Nephron progenitor cell (in vitro differentiated cells): Measurements from ENCODE around the gene WDR18.

Experiments used
- DNase-seq: peaks from one replicate; pipeline ENCODE4 v3.0.0; 2021
- H3K27ac Mint-ChIP-seq: 2 replicates; pipeline ENCODE4 v1.8.0; 2021; ENCODE audit warnings: mild to moderate bottlenecking, moderate library complexity, mixed read lengths
- H3K27me3 Mint-ChIP-seq: 2 replicates; pipeline ENCODE4 v1.8.0; 2021; ENCODE audit warnings: mild to moderate bottlenecking, low read depth, mixed read lengths; ENCODE audit not compliant: poor library complexity
- H3K36me3 Mint-ChIP-seq: 2 replicates; pipeline ENCODE4 v1.8.0; 2021; ENCODE audit warnings: low read depth, mixed read lengths
- H3K4me1 Mint-ChIP-seq: 2 replicates; pipeline ENCODE4 v1.8.0; 2021; ENCODE audit warnings: mixed read lengths
- H3K4me3 Mint-ChIP-seq: 2 replicates; pipeline ENCODE4 v1.8.0; 2021; ENCODE audit warnings: mild to moderate bottlenecking, moderate library complexity, mixed read lengths
- H3K9me3 Mint-ChIP-seq: 2 replicates; pipeline ENCODE4 v1.8.0; 2021; ENCODE audit warnings: mild to moderate bottlenecking, moderate library complexity, mixed read lengths
- TF ChIP-seq, protein P1 (sequence below): fragments of 200-600 bp; sonication (generic); IDR thresholded peaks from 2 replicates; pipeline ENCODE4 v1.5.0; 2021; ENCODE audit warnings: antibody characterized with exemption

Gene WDR18

DNA sequence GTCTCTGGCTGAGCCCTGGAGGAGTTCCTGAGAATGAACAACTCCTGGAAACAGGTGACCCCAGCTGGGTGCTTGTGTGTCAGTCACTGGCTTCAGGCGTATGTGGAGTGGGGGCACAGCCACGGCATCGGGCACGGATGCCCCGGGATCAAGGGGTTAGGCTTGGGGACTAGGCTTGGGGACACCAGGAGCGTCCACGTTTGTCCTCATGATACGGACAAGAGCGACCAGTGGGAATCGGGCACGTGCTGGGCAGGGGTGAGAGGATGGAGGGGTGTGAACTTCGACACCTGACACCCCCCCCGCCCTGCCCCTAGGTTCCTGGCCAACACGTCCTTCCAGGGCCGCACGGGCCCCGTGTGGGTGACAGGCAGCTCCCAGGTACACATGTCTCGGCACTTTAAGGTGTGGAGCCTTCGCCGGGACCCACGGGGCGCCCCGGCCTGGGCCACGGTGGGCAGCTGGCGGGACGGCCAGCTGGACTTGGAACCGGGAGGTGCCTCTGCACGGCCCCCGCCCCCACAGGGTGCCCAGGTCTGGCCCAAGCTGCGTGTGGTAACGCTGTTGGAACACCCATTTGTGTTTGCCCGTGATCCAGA, 20.2 kb downstream of the WDR18 start:
- H3K4me1 Mint-ChIP-seq: peaks cover under 1% of the 10 kb centered on the region
- H3K27me3 Mint-ChIP-seq: peaks cover 24% of the 10 kb centered on the region
- no peaks in the 10 kb centered on the region for H3K9me3 Mint-ChIP-seq
- no peak for DNase-seq
- TF ChIP-seq, protein P1, sequence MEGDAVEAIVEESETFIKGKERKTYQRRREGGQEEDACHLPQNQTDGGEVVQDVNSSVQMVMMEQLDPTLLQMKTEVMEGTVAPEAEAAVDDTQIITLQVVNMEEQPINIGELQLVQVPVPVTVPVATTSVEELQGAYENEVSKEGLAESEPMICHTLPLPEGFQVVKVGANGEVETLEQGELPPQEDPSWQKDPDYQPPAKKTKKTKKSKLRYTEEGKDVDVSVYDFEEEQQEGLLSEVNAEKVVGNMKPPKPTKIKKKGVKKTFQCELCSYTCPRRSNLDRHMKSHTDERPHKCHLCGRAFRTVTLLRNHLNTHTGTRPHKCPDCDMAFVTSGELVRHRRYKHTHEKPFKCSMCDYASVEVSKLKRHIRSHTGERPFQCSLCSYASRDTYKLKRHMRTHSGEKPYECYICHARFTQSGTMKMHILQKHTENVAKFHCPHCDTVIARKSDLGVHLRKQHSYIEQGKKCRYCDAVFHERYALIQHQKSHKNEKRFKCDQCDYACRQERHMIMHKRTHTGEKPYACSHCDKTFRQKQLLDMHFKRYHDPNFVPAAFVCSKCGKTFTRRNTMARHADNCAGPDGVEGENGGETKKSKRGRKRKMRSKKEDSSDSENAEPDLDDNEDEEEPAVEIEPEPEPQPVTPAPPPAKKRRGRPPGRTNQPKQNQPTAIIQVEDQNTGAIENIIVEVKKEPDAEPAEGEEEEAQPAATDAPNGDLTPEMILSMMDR: no peak
- H3K4me3 Mint-ChIP-seq: no peak overlapping the region
- peaks cover 8% of the 10 kb centered on the region for H3K36me3 Mint-ChIP-seq
- H3K27ac Mint-ChIP-seq: no peak overlapping the region

DNA sequence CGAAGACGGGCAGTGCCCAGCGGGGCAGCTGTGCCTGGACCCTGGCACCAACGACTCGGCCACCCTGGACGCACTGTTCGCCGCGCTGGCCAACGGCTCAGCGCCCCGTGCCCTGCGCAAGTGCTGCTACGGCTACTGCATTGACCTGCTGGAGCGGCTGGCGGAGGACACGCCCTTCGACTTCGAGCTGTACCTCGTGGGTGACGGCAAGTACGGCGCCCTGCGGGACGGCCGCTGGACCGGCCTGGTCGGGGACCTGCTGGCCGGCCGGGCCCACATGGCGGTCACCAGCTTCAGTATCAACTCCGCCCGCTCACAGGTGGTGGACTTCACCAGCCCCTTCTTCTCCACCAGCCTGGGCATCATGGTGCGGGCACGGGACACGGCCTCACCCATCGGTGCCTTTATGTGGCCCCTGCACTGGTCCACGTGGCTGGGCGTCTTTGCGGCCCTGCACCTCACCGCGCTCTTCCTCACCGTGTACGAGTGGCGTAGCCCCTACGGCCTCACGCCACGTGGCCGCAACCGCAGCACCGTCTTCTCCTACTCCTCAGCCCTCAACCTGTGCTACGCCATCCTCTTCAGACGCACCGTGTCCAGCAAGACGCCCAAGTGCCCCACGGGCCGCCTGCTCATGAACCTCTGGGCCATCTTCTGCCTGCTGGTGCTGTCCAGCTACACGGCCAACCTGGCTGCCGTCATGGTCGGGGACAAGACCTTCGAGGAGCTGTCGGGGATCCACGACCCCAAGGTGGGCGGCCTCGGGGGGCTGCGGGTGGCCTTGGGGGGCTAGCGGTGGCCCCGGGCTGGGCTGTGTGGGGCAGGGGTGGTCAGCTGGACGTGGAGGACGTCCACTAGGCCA, 20.9 kb downstream of the WDR18 start:
- Mint-ChIP-seq H3K4me1 (no peaks in the 10 kb centered on the region), H3K36me3 (peaks cover 8% of the 10 kb centered on the region), H3K27me3 (peaks cover 17% of the 10 kb centered on the region), H3K27ac (no peak overlapping the region), H3K4me3 (no peak overlapping the region), H3K9me3 (no peaks in the 10 kb centered on the region)
- TF ChIP-seq, protein P1: no peak
- DNase-seq: no peak

DNA sequence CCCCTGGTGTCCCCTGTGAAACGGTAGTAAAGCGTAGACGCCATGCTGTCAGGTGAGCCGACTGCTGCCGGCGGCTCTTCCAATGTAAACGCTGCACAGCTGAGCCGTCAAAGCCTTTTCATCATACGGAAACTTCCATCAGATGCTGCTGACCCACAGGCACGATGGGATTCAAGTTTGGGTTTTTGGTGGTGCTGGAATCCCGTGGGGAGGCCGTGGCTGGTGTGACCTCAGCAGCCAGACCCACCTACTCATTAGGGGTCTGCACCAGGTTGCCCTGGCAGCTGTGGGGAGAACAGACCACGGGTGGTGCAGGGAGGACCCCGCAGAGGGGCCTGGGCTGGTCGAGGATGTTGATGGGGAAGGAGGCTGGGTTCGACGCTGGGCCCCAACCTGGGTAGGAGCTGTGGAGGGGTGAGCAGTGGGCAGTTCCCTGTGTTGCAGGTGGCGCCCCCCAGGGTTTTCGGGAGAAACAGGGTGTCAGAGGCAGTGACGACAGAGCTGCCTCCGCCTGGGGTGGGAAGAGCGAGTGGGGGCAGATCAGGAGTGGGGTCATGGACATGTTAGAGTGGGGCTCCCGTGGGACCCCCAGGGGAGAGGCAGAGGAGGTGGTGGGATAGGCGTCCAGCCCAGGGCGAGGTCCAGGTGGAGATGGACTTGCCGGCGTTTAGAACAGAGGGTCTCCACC, 22.7 kb downstream of the WDR18 start:
- Mint-ChIP-seq H3K4me3 (no peak overlapping the region), H3K4me1 (no peaks in the 10 kb centered on the region), H3K9me3 (no peaks in the 10 kb centered on the region), H3K27me3 (peaks cover 5% of the 10 kb centered on the region), H3K27ac (peak overlapping the region; percentile 42), H3K36me3 (peaks cover 8% of the 10 kb centered on the region)
- DNase-seq: no peak
- TF ChIP-seq, protein P1: no peak

DNA sequence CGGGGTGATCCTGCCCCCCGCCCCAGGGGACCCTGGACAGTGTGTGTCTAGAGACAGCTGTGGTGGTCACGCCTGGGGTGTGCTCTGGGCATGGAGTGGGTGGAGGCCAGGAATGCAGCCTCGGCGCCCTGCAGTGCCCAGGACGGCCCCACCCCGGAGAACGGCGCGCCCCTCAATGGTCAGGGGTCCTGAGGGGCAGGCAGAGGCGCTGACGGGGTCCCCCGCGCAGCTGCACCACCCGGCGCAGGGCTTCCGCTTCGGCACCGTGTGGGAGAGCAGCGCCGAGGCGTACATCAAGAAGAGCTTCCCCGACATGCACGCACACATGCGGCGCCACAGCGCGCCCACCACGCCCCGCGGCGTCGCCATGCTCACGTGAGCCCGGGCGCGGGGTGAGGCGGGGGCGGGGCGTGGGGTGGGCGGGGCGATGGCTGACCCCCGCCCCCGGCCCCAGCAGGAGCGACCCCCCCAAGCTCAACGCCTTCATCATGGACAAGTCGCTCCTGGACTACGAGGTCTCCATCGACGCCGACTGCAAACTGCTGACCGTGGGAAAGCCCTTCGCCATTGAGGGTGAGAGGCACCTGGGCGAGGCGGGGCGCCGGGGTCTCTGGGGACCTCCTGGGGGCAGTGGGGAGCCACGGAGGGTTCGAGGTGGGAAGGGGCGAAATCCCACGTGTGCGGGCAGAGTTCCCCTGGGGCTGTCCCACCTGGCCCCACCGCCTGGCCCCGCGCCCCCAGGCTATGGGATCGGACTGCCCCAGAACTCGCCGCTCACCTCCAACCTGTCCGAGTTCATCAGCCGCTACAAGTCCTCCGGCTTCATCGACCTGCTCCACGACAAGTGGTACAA, 23.5 kb downstream of the WDR18 start:
- Mint-ChIP-seq H3K27ac (no peak overlapping the region), H3K9me3 (no peaks in the 10 kb centered on the region), H3K4me3 (no peak overlapping the region), H3K27me3 (peaks cover 3% of the 10 kb centered on the region), H3K4me1 (no peaks in the 10 kb centered on the region), H3K36me3 (peaks cover 8% of the 10 kb centered on the region)
- TF ChIP-seq, protein P1: no peak
- no peak for DNase-seq

DNA sequence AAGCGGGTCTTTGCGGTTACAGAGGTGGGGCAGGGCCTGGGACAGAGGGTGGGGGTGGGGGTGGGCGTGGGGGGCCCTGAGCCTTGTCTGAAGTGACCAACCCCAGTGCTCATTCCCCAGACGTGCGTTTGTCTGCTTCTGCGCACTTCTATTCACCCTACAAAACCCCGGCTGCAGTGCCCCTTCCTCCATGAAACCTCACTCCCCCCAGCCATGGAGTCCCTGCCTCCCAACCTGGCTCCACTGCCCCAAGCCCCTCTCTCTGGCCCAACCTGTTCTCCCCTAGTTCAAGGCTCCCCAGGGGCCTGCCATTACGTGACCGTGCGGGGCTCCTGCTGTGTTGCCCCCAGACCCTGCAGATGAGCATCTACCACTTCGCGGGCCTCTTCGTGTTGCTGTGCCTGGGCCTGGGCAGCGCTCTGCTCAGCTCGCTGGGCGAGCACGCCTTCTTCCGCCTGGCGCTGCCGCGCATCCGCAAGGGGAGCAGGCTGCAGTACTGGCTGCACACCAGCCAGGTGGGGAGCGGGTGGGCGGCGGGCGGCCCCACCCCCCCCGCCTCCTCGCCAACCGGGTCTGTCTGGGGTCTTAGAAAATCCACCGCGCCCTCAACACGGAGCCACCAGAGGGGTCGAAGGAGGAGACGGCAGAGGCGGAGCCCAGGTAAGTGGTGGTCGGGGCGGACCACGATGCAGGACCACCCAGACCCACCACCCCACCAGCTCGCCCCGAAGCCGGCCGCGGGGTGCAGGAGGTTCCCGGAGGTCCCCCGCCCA, 24.3 kb downstream of the WDR18 start:
- peaks cover 8% of the 10 kb centered on the region for H3K36me3 Mint-ChIP-seq

More for the DNA sequence above, 24.3 kb downstream of the WDR18 start:
- DNase-seq: no peak
- no peaks in the 10 kb centered on the region for H3K27me3 Mint-ChIP-seq
- TF ChIP-seq, protein P1: no peak
- no peaks in the 10 kb centered on the region for H3K9me3 Mint-ChIP-seq
- no peak overlapping the region for H3K4me3 Mint-ChIP-seq
- no peaks in the 10 kb centered on the region for H3K4me1 Mint-ChIP-seq
- no peak overlapping the region for H3K27ac Mint-ChIP-seq
